KMS-11 (cell line): Measurements from ENCODE around the gene KIF26B.

Source experiments
- H2AFZ ChIP-seq: fragments of 200-600 bp; sonication (generic); 2 replicates; pipeline ENCODE4 v1.6.1; 2016; ENCODE audit warnings: antibody characterized with exemption, mixed run types, low read depth
- H3K27ac ChIP-seq: fragments of 200-600 bp; sonication (generic); 2 replicates; pipeline ENCODE4 v1.6.1; 2016; ENCODE audit warnings: mild to moderate bottlenecking, mixed run types
- H3K27me3 ChIP-seq: fragments of 200-600 bp; sonication (generic); 2 replicates; pipeline ENCODE4 v1.6.1; 2017; ENCODE audit warnings: mild to moderate bottlenecking, low read depth, mixed run types, moderate library complexity; ENCODE audit not compliant: insufficient read depth
- H3K36me3 ChIP-seq: fragments of 200-600 bp; sonication (generic); 2 replicates; pipeline ENCODE4 v1.6.1; 2017; ENCODE audit warnings: mild to moderate bottlenecking, mixed run types; ENCODE audit not compliant: insufficient read depth
- H3K4me1 ChIP-seq: fragments of 200-600 bp; sonication (generic); 2 replicates; pipeline ENCODE4 v1.6.1; 2016; ENCODE audit warnings: mild to moderate bottlenecking, low read depth, mixed run types; ENCODE audit not compliant: poor library complexity, severe bottlenecking
- H3K4me2 ChIP-seq: fragments of 200-600 bp; sonication (generic); 2 replicates; pipeline ENCODE4 v1.7.0; 2016; ENCODE audit warnings: mild to moderate bottlenecking, mixed run types
- H3K4me3 ChIP-seq: fragments of 200-600 bp; sonication (generic); IDR thresholded peaks from 2 replicates; pipeline ENCODE4 v1.6.1; 2017; ENCODE audit warnings: low read depth, low read length, mixed read lengths; ENCODE audit not compliant: insufficient read depth
- H3K79me2 ChIP-seq: fragments of 200-600 bp; sonication (generic); 2 replicates; pipeline ENCODE4 v1.6.1; 2016; ENCODE audit warnings: low read depth, mixed run types; ENCODE audit not compliant: insufficient read depth
- H3K9ac ChIP-seq: fragments of 200-600 bp; sonication (generic); 2 replicates; pipeline ENCODE4 v1.6.1; 2016; ENCODE audit warnings: mild to moderate bottlenecking, mixed run types
- H4K20me1 ChIP-seq: fragments of 200-600 bp; sonication (generic); 2 replicates; pipeline ENCODE4 v1.6.1; 2016; ENCODE audit warnings: mild to moderate bottlenecking, mixed run types; ENCODE audit not compliant: insufficient read depth
- CTCF ChIP-seq: fragments of 200-600 bp; sonication (generic); conservative IDR thresholded peaks from 2 replicates; pipeline ENCODE4 v1.6.1; 2017; ENCODE audit warnings: low read depth, mild to moderate bottlenecking, antibody characterized with exemption, low read length, moderate library complexity, mixed read lengths

The KIF26B gene

GRCh38 chr1:245577191-245578157, 422.7 kb downstream of the KIF26B start:
- H3K4me1 ChIP-seq, result no peaks in the 10 kb centered on the region
- H3K79me2 ChIP-seq, result no peaks in the 10 kb centered on the region

GRCh38 chr1:245578308-245578707, 423.5 kb downstream of the KIF26B start:
- no peaks in the 10 kb centered on the region for H3K79me2 ChIP-seq
- no peak overlapping the region for H3K27ac ChIP-seq

More at GRCh38 chr1:245577191-245578157, 422.7 kb downstream of the KIF26B start:
- no peaks in the 10 kb centered on the region for H3K36me3 ChIP-seq
- no peak overlapping the region for H3K27ac ChIP-seq
- no peaks in the 10 kb centered on the region for H4K20me1 ChIP-seq
- H3K9ac ChIP-seq, result no peak overlapping the region
- no peak for TF ChIP-seq CTCF
- H3K4me2 ChIP-seq, result no peak overlapping the region
- H2AFZ ChIP-seq, result no peak overlapping the region
- H3K4me3 ChIP-seq, result no peak overlapping the region
- H3K27me3 ChIP-seq, result no peaks in the 10 kb centered on the region

GRCh38 chr1:245578771-245579170, 424.0 kb downstream of the KIF26B start:
- Histone ChIP-seq H3K4me1 (no peaks in the 10 kb centered on the region), H3K36me3 (no peaks in the 10 kb centered on the region), H2AFZ (no peak overlapping the region), H3K9ac (no peak overlapping the region), H3K27ac (no peak overlapping the region), H3K4me3 (no peak overlapping the region), H4K20me1 (no peaks in the 10 kb centered on the region), H3K27me3 (no peaks in the 10 kb centered on the region), H3K4me2 (no peak overlapping the region), H3K79me2 (no peaks in the 10 kb centered on the region)
- TF ChIP-seq CTCF, result no peak

More at GRCh38 chr1:245578308-245578707, 423.5 kb downstream of the KIF26B start:
- no peak for TF ChIP-seq CTCF
- H3K4me2 ChIP-seq, result no peak overlapping the region
- no peaks in the 10 kb centered on the region for H3K4me1 ChIP-seq
- H3K4me3 ChIP-seq, result no peak overlapping the region
- H3K27me3 ChIP-seq, result no peaks in the 10 kb centered on the region
- H3K36me3 ChIP-seq, result no peaks in the 10 kb centered on the region
- no peaks in the 10 kb centered on the region for H4K20me1 ChIP-seq
- H3K9ac ChIP-seq, result no peak overlapping the region
- H2AFZ ChIP-seq, result no peak overlapping the region

GRCh38 chr1:245579881-245580280, 425.1 kb downstream of the KIF26B start:
- TF ChIP-seq CTCF, result no peak
- H3K4me3 ChIP-seq, result no peak overlapping the region

More at GRCh38 chr1:245579881-245580280, 425.1 kb downstream of the KIF26B start:
- no peaks in the 10 kb centered on the region for H3K79me2 ChIP-seq
- no peak overlapping the region for H2AFZ ChIP-seq
- H4K20me1 ChIP-seq, result no peaks in the 10 kb centered on the region
- H3K4me1 ChIP-seq, result no peaks in the 10 kb centered on the region
- no peaks in the 10 kb centered on the region for H3K36me3 ChIP-seq
- no peak overlapping the region for H3K27ac ChIP-seq
- H3K27me3 ChIP-seq, result no peaks in the 10 kb centered on the region
- no peak overlapping the region for H3K4me2 ChIP-seq
- no peak overlapping the region for H3K9ac ChIP-seq
